PC-3 (cell line): ENCODE data around the gene INVS. TPM values are rescaled to one million over a fixed set of nuclear protein-coding genes. Genes with fewer than 3 reads are reported as not detected.
A peak's percentile ranks its signal among the peaks of the same experiment; 100 is the strongest.

Experiments used
- ATAC-seq: fragments of 200-7000 bp; cut with Tn5 transposase; 2 replicates; pipeline ENCODE4 v1.9.1; 2020; ENCODE audit warnings: mild to moderate bottlenecking, moderate library complexity
- BruUV-seq: library from RNA; stranded (reverse); fragments of 400-500 nt; replicated peaks from 2 replicates; lab custom pipeline; 2021; lab: Mats Ljungman, UMichigan
- CTCF ChIA-PET: fragments of 300-600 bp; sonication (Branson Sonifier 250); formaldehyde crosslinking; loops from one replicate; lab custom pipeline; 2022; ENCODE audit warnings: antibody characterized with exemption; lab: Charles Lee
- POLR2A ChIA-PET: fragments of 300-600 bp; sonication (Branson Sonifier 250); formaldehyde crosslinking; loops from one replicate; lab custom pipeline; 2022; ENCODE audit warnings: antibody characterized with exemption; ENCODE audit not compliant: unreplicated experiment; lab: Charles Lee
- DNase-seq: peaks from one replicate; pipeline ENCODE4 v3.0.0-alpha.2; 2015
- H2AFZ ChIP-seq: fragments of 300-600 bp; sonication (generic); 2 replicates; pipeline ENCODE4 v1.6.0; 2016; ENCODE audit warnings: antibody characterized with exemption, low read length
- H3F3A ChIP-seq: fragments of 300-600 bp; sonication (generic); one replicate; pipeline ENCODE4 v1.6.0; 2017; ENCODE audit warnings: antibody characterized with exemption, low read length, control low read depth, mild to moderate bottlenecking; ENCODE audit not compliant: unreplicated experiment
- H3K27ac ChIP-seq: fragments of 300-600 bp; sonication (generic); 2 replicates; pipeline ENCODE4 v1.5.1; 2016; ENCODE audit warnings: mild to moderate bottlenecking, low read length
- H3K27me3 ChIP-seq: fragments of 300-600 bp; sonication (generic); 2 replicates; pipeline ENCODE4 v1.6.1; 2016; ENCODE audit warnings: low read length, mixed read lengths
- H3K36me3 ChIP-seq: fragments of 300-600 bp; sonication (generic); 2 replicates; pipeline ENCODE4 v1.6.1; 2016; ENCODE audit warnings: low read depth, mixed run types, low read length, mixed read lengths
- H3K4me1 ChIP-seq: fragments of 300-600 bp; sonication (generic); 2 replicates; pipeline ENCODE4 v1.5.1; 2016; ENCODE audit warnings: low read length; ENCODE audit not compliant: insufficient read depth
- H3K4me2 ChIP-seq: fragments of 300-600 bp; sonication (generic); 2 replicates; pipeline ENCODE4 v1.6.0; 2016; ENCODE audit warnings: low read length
- H3K4me3 ChIP-seq: fragments of 300-600 bp; sonication (generic); 2 replicates; pipeline ENCODE4 v1.5.1; 2016; ENCODE audit warnings: mild to moderate bottlenecking, low read length, mixed read lengths
- H3K79me2 ChIP-seq: fragments of 300-600 bp; sonication (generic); 2 replicates; pipeline ENCODE4 v1.6.1; 2017; ENCODE audit warnings: low read length, mixed read lengths
- H3K9ac ChIP-seq: fragments of 300-600 bp; sonication (generic); 2 replicates; pipeline ENCODE4 v1.6.0; 2016; ENCODE audit warnings: mild to moderate bottlenecking, low read length
- H3K9me2 ChIP-seq: fragments of 300-600 bp; sonication (generic); replicated peaks from 2 replicates; pipeline ENCODE4 v1.6.1; 2016; ENCODE audit warnings: mixed run types, low read length, mixed read lengths
- H3K9me3 ChIP-seq: fragments of 300-600 bp; sonication (generic); 2 replicates; pipeline ENCODE4 v1.6.1; 2016; ENCODE audit warnings: low read length, mixed read lengths
- H4K20me1 ChIP-seq: fragments of 300-600 bp; sonication (generic); 2 replicates; pipeline ENCODE4 v1.6.1; 2016; ENCODE audit warnings: low read length, mixed read lengths
- EZH2 ChIP-seq: fragments of 300-600 bp; sonication (generic); IDR thresholded peaks from one replicate; pipeline ENCODE4 v1.6.1; 2017; ENCODE audit warnings: antibody characterized with exemption, mild to moderate bottlenecking, low read length; ENCODE audit not compliant: unreplicated experiment
- EZH2phosphoT487 ChIP-seq: fragments of 300-600 bp; sonication (generic); IDR thresholded peaks from 2 replicates; pipeline ENCODE4 v1.6.1; 2018; ENCODE audit warnings: mild to moderate bottlenecking, antibody characterized with exemption, low read length, borderline replicate concordance
- intact Hi-C: fragments of 100-400 bp; cut with micrococcal nuclease; formaldehyde crosslinking; loops from 2 replicates; pipeline ENCODE4 v1.9.0; 2023
- total RNA-seq: library from RNA; depleted of rRNA; stranded (reverse); fragments of >200 nt; gene quantifications from 2 replicates; pipeline ENCODE4 v1.2.3, GENCODE V29; 2014
- TF ChIP-seq, protein P1 (sequence below): fragments of 300-600 bp; sonication (generic); conservative IDR thresholded peaks from 2 replicates; pipeline ENCODE4 v1.5.1; 2017; ENCODE audit warnings: antibody characterized with exemption, low read depth, mild to moderate bottlenecking, low read length

INVS gene
- total RNA-seq, 1 experiment from 2014 or later: 8.9 TPM

DNA sequence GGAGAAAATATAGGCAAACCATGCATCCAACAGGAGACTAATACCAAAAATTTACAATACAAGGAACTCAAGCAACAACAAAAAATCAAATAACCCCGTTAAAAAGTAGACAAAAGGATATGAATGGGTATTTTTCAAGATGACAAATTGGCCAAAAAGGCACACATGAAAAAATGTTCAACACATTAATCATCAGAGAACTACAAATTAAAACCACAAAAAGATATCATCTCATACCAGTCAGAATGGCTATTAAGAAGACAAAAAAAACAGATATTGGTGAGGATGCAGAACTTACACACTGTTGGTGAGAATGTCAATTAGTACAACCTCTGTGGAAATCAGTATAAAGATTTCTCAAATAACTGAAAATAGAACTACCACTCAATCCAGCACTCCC, 218.7 kb downstream of the INVS start:
- Histone ChIP-seq H2AFZ (no peak overlapping the region), H3K4me3 (no peak overlapping the region), H3K79me2 (peaks cover 27% of the 10 kb centered on the region), H3K4me1 (peaks cover 15% of the 10 kb centered on the region), H3K9me3 (no peaks in the 10 kb centered on the region), H3K27ac (peak overlapping the region; percentile 28; the same call in 1 of the 2 replicates), H3F3A (no peaks in the 10 kb centered on the region), H3K4me2 (peak overlapping the region; percentile 57), H3K9me2 (no peaks in the 10 kb centered on the region), H3K27me3 (no peaks in the 10 kb centered on the region), H3K36me3 (peaks cover 28% of the 10 kb centered on the region), H4K20me1 (0 out of 2 replicates have a peak, but pooled peaks cover 10% of the 10 kb centered on the region), H3K9ac (no peak overlapping the region)
- ChIA-PET CTCF (no interaction called here), POLR2A (no interaction called here)
- peak; percentile 41 for DNase-seq
- BruUV-seq: no TSS peak
- intact Hi-C loops: no loop called here
- TF ChIP-seq EZH2phosphoT487 (no peak), EZH2 (no peak)
- TF ChIP-seq, protein P1, sequence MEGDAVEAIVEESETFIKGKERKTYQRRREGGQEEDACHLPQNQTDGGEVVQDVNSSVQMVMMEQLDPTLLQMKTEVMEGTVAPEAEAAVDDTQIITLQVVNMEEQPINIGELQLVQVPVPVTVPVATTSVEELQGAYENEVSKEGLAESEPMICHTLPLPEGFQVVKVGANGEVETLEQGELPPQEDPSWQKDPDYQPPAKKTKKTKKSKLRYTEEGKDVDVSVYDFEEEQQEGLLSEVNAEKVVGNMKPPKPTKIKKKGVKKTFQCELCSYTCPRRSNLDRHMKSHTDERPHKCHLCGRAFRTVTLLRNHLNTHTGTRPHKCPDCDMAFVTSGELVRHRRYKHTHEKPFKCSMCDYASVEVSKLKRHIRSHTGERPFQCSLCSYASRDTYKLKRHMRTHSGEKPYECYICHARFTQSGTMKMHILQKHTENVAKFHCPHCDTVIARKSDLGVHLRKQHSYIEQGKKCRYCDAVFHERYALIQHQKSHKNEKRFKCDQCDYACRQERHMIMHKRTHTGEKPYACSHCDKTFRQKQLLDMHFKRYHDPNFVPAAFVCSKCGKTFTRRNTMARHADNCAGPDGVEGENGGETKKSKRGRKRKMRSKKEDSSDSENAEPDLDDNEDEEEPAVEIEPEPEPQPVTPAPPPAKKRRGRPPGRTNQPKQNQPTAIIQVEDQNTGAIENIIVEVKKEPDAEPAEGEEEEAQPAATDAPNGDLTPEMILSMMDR: no peak
- peak; percentile 61 for ATAC-seq

DNA sequence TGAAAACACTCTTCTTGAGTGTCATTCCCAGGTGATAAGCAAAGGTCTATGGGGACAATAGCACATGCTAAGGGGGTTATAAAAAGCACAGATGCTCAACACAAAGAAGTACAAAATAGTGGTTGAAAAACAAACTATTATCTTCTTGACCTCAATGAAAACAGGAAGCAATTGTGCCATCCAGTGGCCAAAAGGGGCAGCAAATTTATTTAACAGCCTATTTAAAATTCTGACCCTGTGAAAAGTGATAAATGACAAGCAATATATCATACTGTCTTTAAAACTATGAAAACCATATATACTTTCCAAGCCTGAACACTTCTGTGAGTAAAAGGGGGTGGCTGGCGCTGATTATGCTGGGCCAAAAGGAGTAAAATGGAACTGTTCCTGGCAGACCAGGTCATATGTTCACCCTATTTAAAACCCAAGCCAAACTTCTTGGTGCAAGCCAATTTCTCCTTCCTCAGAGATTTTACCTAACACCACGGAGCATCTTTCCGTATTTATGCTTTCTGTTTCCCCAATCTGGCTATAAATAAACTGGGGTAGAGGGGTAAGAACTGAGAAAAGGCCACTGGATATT, 224.0 kb downstream of the INVS start:
- Histone ChIP-seq H3K27ac (no peak overlapping the region), H3K4me1 (peaks cover under 1% of the 10 kb centered on the region), H4K20me1 (0 out of 2 replicates have a peak, but pooled peaks cover 3% of the 10 kb centered on the region), H3K36me3 (peaks cover 22% of the 10 kb centered on the region), H3K27me3 (no peaks in the 10 kb centered on the region), H2AFZ (no peak overlapping the region), H3K79me2 (no peaks in the 10 kb centered on the region; the same call in 1 of the 2 replicates), H3K4me2 (no peak overlapping the region), H3K9ac (no peak overlapping the region), H3K9me2 (no peaks in the 10 kb centered on the region), H3K9me3 (no peaks in the 10 kb centered on the region), H3F3A (no peaks in the 10 kb centered on the region), H3K4me3 (no peak overlapping the region)
- DNase-seq: peak; percentile 44
- POLR2A ChIA-PET: interaction anchor here (0.7 kb wide), 1 partner anchor 20 kb away, joined by 6 read pairs; no protein-coding TSS in a partner anchor
- CTCF ChIA-PET: no interaction called here
- TF ChIP-seq, protein P1: peak; percentile 72
- TF ChIP-seq EZH2 (no peak), EZH2phosphoT487 (no peak)
- intact Hi-C loops: loop anchor here (5.0 kb wide), 1 partner anchor 296 kb away; no protein-coding TSS in a partner anchor
- no peak for ATAC-seq
- no TSS peak for BruUV-seq
